OCI-LY3 (cell line): ENCODE results near the gene GALNT18.

Experiments used
- CTCF ChIP-seq: fragments of 200-600, 300-600 bp; sonication (generic); IDR thresholded peaks from 2 replicates; pipeline ENCODE4 v1.5.1; 2014; ENCODE audit warnings: antibody characterized with exemption, low read length, low read depth
- EZH2phosphoT487 ChIP-seq: fragments of 200-600 bp; shearing (Covaris generic); IDR thresholded peaks from 2 replicates; pipeline ENCODE4 v1.6.1; 2018; ENCODE audit warnings: antibody characterized with exemption, mixed run types, low read depth

DNA sequence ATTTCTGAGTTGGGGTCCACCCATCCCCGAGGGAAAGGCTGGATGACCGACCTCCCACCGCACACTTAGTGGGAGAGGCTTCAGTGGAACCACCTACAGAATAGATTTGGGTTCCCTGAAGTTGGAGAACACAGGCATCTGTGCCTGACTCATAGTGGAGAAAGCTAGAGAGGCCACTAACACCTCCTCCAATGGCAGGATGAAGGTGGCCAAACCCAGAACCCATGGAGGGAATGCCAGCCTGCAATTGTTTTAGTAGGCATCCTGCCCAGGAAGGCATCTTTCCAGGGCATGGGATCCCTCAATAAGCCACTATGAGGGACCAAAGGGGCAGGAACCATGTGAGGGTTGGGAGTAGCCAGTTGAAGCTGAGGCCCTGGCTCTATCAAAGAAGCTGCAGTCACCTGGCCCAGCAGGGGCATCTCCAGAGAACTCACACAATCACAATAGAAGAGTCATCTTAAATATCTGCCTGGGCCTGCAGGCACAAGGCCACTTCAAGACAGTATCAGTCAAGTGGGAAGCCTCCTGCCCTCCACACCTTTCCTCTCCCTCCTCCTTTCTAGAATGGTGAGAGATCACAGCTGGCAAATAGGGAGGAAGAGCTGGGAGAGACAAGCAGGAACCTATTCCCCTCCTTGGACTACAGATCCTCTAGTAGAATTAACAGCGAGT lies 144.7 kb downstream of the GALNT18 start:
- TF ChIP-seq CTCF, result no peak
- TF ChIP-seq EZH2phosphoT487, result no peak
